HepG2 (cell line): ENCODE measurements around the gene FANCF. TPM values are rescaled to one million over a fixed set of nuclear protein-coding genes. Genes with fewer than 3 reads are reported as not detected.

Experiments used
- DMAP1 ChIP-seq: IDR thresholded peaks from 2 replicates; pipeline ENCODE4 v1.6.1; 2016
- ELF4 ChIP-seq: sonication (generic); formaldehyde crosslinking; IDR thresholded peaks from 2 replicates; pipeline ENCODE4 v1.5.0; 2020; ENCODE audit warnings: missing genetic modification reagents, mild to moderate bottlenecking, moderate library complexity, borderline replicate concordance
- FOXJ3 ChIP-seq: sonication (generic); formaldehyde crosslinking; IDR thresholded peaks from 2 replicates; pipeline ENCODE4 v1.4.0; 2020; ENCODE audit warnings: missing genetic modification reagents, mild to moderate bottlenecking, borderline replicate concordance
- GZF1 ChIP-seq: sonication (generic); formaldehyde crosslinking; IDR thresholded peaks from 2 replicates; pipeline ENCODE4 v1.5.1; 2020; ENCODE audit warnings: mild to moderate bottlenecking, missing genetic modification reagents
- HNRNPUL1 ChIP-seq: fragments of 200-400 bp; formaldehyde crosslinking; IDR thresholded peaks from 2 replicates; pipeline ENCODE4 v1.6.1; 2017; ENCODE audit warnings: low read depth, mild to moderate bottlenecking, low read length, moderate library complexity
- MXI1 ChIP-seq: IDR thresholded peaks from 3 replicates; pipeline ENCODE4 v1.6.1; 2012; ENCODE audit warnings: low read depth, low read length, inconsistent platforms, borderline replicate concordance
- NKX3-1 ChIP-seq: sonication (generic); formaldehyde crosslinking; IDR thresholded peaks from 2 replicates; pipeline ENCODE4 v1.5.0; 2020; ENCODE audit warnings: missing genetic modification reagents
- TOE1 ChIP-seq: sonication (generic); formaldehyde crosslinking; IDR thresholded peaks from 2 replicates; pipeline ENCODE4 v1.4.0; 2020; ENCODE audit warnings: mild to moderate bottlenecking, missing genetic modification reagents
- ZNF256 ChIP-seq: sonication (generic); formaldehyde crosslinking; conservative IDR thresholded peaks from 2 replicates; pipeline ENCODE4 v1.4.0; 2020; ENCODE audit warnings: missing genetic modification reagents
- ZNF570 ChIP-seq: sonication (generic); formaldehyde crosslinking; IDR thresholded peaks from 2 replicates; pipeline ENCODE4 v1.4.0; 2020; ENCODE audit warnings: mild to moderate bottlenecking, missing genetic modification reagents, borderline replicate concordance
- ZNF614 ChIP-seq: IDR thresholded peaks from 2 replicates; pipeline ENCODE4 v1.6.1; 2018; ENCODE audit warnings: missing biosample characterization, missing genetic modification reagents, inconsistent platforms, borderline replicate concordance
- polyA plus RNA-seq, 8 experiments: library from polyadenylated mRNA; depleted of rRNA in 3 of 8; stranded (reverse) in 7 of 8; unstranded in 1 of 8; fragments of >200 nt; fragmentation: Illumina TruSeq in 4 of 8; extraction: Trizol in 4 of 8; gene quantifications; 2 replicates each; pipeline versions ENCODE4 v1.2.1 to v1.2.3, GENCODE V29; 2011 to 2016; ENCODE audit warnings: low read depth in 4 of 8, missing spikeins in 1 of 8, mixed read lengths in 1 of 8; ENCODE audit not compliant: insufficient read depth in 1 of 8
- total RNA-seq, 5 experiments: library from RNA; depleted of rRNA; stranded (reverse); fragments of >200 nt; fragmentation: Illumina TruSeq; extraction: Trizol; gene quantifications; 2 replicates each; pipeline ENCODE4 v1.2.3, GENCODE V29; 2016; ENCODE audit warnings: low read depth in 1 of 5
- TF ChIP-seq, protein P1 (sequence below): sonication (generic); formaldehyde crosslinking; IDR thresholded peaks from 2 replicates; pipeline ENCODE4 v1.4.0; 2020; ENCODE audit warnings: missing genetic modification reagents, borderline replicate concordance
- TF ChIP-seq, protein P2 (sequence below): sonication (generic); formaldehyde crosslinking; IDR thresholded peaks from 2 replicates; pipeline ENCODE4 v1.4.0; 2020; ENCODE audit warnings: missing genetic modification reagents
- TF ChIP-seq, protein P3 (sequence below): sonication (generic); formaldehyde crosslinking; IDR thresholded peaks from 2 replicates; pipeline ENCODE4 v1.5.0; 2020; ENCODE audit warnings: missing genetic modification reagents
- TF ChIP-seq, protein P4 (sequence below): sonication (generic); formaldehyde crosslinking; IDR thresholded peaks from 2 replicates; pipeline ENCODE4 v1.8.0; 2022; ENCODE audit warnings: missing genetic modification reagents, mild to moderate bottlenecking, borderline replicate concordance
- TF ChIP-seq, protein P5 (sequence below): sonication (generic); formaldehyde crosslinking; IDR thresholded peaks from 2 replicates; pipeline ENCODE4 v1.8.1; 2023; ENCODE audit warnings: mild to moderate bottlenecking, moderate library complexity, missing genetic modification reagents
- TF ChIP-seq, protein P6 (sequence below): sonication (generic); formaldehyde crosslinking; IDR thresholded peaks from 2 replicates; pipeline ENCODE4 v1.4.0; 2020; ENCODE audit warnings: missing genetic modification reagents

Gene FANCF
- total and polyA plus RNA-seq, 2 of the 13 experiments (the other 11 are each of a cell fraction or from before 2014, with no cell fraction given) = 2.5 to 9.7 TPM

DNA sequence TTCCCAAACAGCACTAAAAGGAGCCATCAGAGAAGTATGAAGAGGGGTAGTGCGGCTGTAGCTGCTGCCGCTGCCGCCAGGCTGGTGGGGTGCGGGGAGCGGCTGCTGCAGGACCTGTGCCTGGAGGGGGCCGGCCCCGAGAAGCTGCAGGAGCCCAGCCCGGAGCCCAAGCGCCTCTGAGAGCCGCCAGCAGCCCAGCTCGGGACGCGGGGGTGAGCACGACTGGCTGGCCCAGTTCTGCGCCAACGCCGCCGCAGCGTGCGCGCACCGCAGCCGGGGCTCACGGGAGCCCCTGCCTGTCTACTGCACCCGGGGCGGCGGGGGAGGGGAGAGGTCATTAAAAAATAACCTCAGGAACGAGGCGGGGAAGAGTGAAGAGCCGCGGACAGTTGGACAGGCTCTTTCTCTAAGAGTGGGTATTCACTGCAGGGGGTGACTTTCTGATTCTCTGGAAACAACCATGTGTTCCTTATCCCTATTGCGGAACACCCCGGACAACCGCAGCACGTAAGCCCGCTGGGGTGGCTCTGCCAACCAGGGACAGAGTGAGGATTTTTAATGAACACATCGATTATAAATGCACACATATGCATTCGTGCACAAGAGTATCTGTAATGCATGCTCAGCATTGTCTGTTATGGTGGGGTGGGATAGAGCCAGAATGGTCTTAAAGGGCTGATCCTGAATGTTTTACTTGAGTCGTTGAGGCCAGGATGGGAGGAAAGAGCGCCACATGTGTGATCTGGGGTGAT lies 41.2 kb upstream of the FANCF start (continued):
- TF ChIP-seq, protein P1, sequence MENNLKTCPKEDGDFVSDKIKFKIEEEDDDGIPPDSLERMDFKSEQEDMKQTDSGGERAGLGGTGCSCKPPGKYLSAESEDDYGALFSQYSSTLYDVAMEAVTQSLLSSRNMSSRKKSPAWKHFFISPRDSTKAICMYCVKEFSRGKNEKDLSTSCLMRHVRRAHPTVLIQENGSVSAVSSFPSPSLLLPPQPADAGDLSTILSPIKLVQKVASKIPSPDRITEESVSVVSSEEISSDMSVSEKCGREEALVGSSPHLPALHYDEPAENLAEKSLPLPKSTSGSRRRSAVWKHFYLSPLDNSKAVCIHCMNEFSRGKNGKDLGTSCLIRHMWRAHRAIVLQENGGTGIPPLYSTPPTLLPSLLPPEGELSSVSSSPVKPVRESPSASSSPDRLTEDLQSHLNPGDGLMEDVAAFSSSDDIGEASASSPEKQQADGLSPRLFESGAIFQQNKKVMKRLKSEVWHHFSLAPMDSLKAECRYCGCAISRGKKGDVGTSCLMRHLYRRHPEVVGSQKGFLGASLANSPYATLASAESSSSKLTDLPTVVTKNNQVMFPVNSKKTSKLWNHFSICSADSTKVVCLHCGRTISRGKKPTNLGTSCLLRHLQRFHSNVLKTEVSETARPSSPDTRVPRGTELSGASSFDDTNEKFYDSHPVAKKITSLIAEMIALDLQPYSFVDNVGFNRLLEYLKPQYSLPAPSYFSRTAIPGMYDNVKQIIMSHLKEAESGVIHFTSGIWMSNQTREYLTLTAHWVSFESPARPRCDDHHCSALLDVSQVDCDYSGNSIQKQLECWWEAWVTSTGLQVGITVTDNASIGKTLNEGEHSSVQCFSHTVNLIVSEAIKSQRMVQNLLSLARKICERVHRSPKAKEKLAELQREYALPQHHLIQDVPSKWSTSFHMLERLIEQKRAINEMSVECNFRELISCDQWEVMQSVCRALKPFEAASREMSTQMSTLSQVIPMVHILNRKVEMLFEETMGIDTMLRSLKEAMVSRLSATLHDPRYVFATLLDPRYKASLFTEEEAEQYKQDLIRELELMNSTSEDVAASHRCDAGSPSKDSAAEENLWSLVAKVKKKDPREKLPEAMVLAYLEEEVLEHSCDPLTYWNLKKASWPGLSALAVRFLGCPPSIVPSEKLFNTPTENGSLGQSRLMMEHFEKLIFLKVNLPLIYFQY (CRISPR knock-in tag) = 0 out of 2 replicates have a peak, but pooled peaks have one; percentile 30
- TF ChIP-seq, protein P2, sequence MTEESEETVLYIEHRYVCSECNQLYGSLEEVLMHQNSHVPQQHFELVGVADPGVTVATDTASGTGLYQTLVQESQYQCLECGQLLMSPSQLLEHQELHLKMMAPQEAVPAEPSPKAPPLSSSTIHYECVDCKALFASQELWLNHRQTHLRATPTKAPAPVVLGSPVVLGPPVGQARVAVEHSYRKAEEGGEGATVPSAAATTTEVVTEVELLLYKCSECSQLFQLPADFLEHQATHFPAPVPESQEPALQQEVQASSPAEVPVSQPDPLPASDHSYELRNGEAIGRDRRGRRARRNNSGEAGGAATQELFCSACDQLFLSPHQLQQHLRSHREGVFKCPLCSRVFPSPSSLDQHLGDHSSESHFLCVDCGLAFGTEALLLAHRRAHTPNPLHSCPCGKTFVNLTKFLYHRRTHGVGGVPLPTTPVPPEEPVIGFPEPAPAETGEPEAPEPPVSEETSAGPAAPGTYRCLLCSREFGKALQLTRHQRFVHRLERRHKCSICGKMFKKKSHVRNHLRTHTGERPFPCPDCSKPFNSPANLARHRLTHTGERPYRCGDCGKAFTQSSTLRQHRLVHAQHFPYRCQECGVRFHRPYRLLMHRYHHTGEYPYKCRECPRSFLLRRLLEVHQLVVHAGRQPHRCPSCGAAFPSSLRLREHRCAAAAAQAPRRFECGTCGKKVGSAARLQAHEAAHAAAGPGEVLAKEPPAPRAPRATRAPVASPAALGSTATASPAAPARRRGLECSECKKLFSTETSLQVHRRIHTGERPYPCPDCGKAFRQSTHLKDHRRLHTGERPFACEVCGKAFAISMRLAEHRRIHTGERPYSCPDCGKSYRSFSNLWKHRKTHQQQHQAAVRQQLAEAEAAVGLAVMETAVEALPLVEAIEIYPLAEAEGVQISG (CRISPR knock-in tag) = peak; percentile 63
- TF ChIP-seq ZNF614 (no peak), HNRNPUL1 (no peak), FOXJ3 (CRISPR knock-in tag) (no peak), NKX3-1 (CRISPR knock-in tag) (peak; percentile 72), GZF1 (CRISPR knock-in tag) (0 out of 2 replicates have a peak, but pooled peaks have one; percentile 20), ZNF256 (CRISPR knock-in tag) (0 out of 2 replicates have a peak, but pooled peaks have one; percentile 60), TOE1 (CRISPR knock-in tag) (no peak), MXI1 (peak; percentile 41; the same call in 1 of the 3 replicates), DMAP1 (CRISPR knock-in tag) (peak; percentile 46), ZNF570 (CRISPR knock-in tag) (no peak), ELF4 (no peak)
- TF ChIP-seq, protein P3, sequence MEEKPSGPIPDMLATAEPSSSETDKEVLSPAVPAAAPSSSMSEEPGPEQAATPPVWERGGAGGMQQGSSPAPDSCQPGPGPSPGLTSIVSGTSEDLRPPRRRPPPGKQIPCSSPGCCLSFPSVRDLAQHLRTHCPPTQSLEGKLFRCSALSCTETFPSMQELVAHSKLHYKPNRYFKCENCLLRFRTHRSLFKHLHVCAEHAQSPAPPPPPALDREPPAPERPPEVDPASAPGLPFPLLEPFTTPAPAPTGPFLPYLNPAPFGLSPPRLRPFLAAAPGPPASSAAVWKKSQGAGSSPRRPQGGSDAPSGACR = no peak
- TF ChIP-seq, protein P4, sequence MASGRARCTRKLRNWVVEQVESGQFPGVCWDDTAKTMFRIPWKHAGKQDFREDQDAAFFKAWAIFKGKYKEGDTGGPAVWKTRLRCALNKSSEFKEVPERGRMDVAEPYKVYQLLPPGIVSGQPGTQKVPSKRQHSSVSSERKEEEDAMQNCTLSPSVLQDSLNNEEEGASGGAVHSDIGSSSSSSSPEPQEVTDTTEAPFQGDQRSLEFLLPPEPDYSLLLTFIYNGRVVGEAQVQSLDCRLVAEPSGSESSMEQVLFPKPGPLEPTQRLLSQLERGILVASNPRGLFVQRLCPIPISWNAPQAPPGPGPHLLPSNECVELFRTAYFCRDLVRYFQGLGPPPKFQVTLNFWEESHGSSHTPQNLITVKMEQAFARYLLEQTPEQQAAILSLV (CRISPR knock-in tag) = 0 out of 2 replicates have a peak, but pooled peaks have one; percentile 44
- TF ChIP-seq, protein P5, sequence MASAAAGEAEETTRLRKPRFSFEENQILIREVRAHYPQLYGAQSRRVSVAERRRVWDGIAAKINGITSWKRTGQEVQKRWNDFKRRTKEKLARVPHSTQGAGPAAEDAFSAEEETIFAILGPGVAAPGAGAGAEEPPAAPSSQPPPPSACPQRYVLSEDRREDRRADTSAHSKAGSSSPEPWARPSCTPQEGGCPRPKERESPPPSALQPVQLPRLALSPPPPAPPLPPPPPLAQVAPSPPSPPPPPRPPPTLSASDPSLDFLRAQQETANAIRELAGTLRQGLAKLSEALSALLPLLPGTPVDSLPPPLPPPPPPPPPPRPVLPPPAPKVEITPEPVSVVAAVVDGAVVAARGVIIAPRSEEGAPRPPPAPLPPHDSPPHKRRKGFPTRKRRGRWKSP = peak; percentile 96
- TF ChIP-seq, protein P6, sequence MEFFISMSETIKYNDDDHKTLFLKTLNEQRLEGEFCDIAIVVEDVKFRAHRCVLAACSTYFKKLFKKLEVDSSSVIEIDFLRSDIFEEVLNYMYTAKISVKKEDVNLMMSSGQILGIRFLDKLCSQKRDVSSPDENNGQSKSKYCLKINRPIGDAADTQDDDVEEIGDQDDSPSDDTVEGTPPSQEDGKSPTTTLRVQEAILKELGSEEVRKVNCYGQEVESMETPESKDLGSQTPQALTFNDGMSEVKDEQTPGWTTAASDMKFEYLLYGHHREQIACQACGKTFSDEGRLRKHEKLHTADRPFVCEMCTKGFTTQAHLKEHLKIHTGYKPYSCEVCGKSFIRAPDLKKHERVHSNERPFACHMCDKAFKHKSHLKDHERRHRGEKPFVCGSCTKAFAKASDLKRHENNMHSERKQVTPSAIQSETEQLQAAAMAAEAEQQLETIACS (CRISPR knock-in tag) = peak; percentile 74
